ENCODE measurements around the gene ZNF74.

GRCh38 chr22:20450551-20450906 is 56.6 kb downstream of the ZNF74 start:
- TF ChIP-seq CTCF (IDR thresholded peaks at IDR 0.05; ENCODE audit: borderline replicate concordance, extremely low read depth, low read length, poor library complexity, severe bottlenecking) (no peak), EZH2 (IDR thresholded peaks at IDR 0.05; ENCODE audit: borderline replicate concordance, low read depth, low read length, severe bottlenecking) (no peak)

Data from DND-41 (cell line).